ENCODE results near the gene SAA1. TPM values are rescaled to one million over a fixed set of nuclear protein-coding genes. Genes with fewer than 3 reads are reported as not detected.

Gene SAA1
- total RNA-seq, 5 donors from 2014 or later (not counting 1 experiment from before 2014, with no cell fraction given), result 7.6 to 12.9 (median 9.4) TPM; not detected in 2

DNA sequence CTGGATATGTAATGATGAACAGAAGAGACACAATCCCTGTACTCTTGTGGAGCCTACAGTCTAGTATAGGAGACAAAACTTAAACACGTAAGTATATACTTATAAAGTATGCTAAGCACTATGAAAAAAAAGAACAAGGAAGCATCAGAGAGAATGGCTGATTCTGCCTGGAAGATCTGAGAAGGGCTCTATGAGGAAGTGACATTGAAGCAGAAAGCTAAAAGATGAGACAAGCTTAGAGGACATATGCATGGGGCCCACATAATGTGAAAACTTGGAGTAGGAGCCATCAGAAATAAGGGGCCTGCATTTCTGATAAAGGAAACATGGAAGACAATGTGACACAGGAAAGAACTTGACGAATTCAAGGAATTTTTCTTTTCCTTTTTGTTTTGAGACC, 16.6 kb downstream of the SAA1 start:
- ChIA-PET CTCF (no interaction called here), POLR2A (no interaction called here)
- DNase-seq (no peak), ATAC-seq (replicated peaks in 1 of 4) (no peak)
- Mint-ChIP-seq H3K36me3 (peaks cover 62% of the 10 kb centered on the region), H3K27me3 (no peaks in the 10 kb centered on the region), H3K9me3 (no peaks in the 10 kb centered on the region), H3K4me3 (no peak overlapping the region), H3K27ac (no peak overlapping the region), H3K4me1 (peaks cover 8 to 20% (median 9%) of the 10 kb centered on the region in 3 donors)
- Histone ChIP-seq H3K4me3 (ENCODE audit: control insufficient read depth in 1 of 2, extremely low read depth in 1 of 2, low read length in 1 of 2) (no peak overlapping the region), H3K9me3 (no peaks in the 10 kb centered on the region), H3K27me3 (replicated peaks in 1 of 2; ENCODE audit: control insufficient read depth in 2 of 2, extremely low read depth in 1 of 2, insufficient read depth in 2 of 2, low read length in 1 of 2) (no peaks in the 10 kb centered on the region), H3K36me3 (ENCODE audit: control insufficient read depth in 2 of 2, extremely low read depth in 1 of 2, insufficient read depth in 1 of 2, low read length in 1 of 2) (peaks cover 10 to 59% of the 10 kb centered on the region in 2 donors), H3K4me1 (ENCODE audit: control insufficient read depth in 1 of 2, extremely low read depth in 1 of 2, insufficient read depth in 2 of 2, low read length in 2 of 2) (peaks cover 0 to 3% of the 10 kb centered on the region in 2 experiments), H3K27ac (ENCODE audit: low read length) (no peak overlapping the region)
- no CpG with 5 or more reads among the region's 2 CpGs for WGBS (ENCODE audit: insufficient coverage)

- H3K4me1 Mint-ChIP-seq, result peaks cover 0 to 6% (median under 1%) of the 10 kb centered on the region in 3 donors
- no peak overlapping the region for H3K27ac ChIP-seq (ENCODE audit: low read length)
- H3K9me3 ChIP-seq, result no peaks in the 10 kb centered on the region
- POLR2A ChIA-PET, result interaction anchor here in 1 of 2 donors (1.3 kb wide), 1 partner anchor 30 kb away, joined by 6 read pairs; no protein-coding TSS in a partner anchor
- H3K9me3 Mint-ChIP-seq, result no peaks in the 10 kb centered on the region
- WGBS (ENCODE audit: insufficient coverage), result no CpG with 5 or more reads among the region's 1 CpG
- H3K27ac Mint-ChIP-seq, result no peak overlapping the region
- H3K4me3 Mint-ChIP-seq, result no peak overlapping the region
- no peaks in the 10 kb centered on the region for H3K27me3 Mint-ChIP-seq
- H3K27me3 ChIP-seq (replicated peaks in 1 of 2; ENCODE audit: control insufficient read depth in 2 of 2, extremely low read depth in 1 of 2, insufficient read depth in 2 of 2, low read length in 1 of 2), result no peaks in the 10 kb centered on the region
- H3K36me3 Mint-ChIP-seq, result peaks cover 64% of the 10 kb centered on the region
- no peak overlapping the region for H3K4me3 ChIP-seq (ENCODE audit: control insufficient read depth in 1 of 2, extremely low read depth in 1 of 2, low read length in 1 of 2)
- CTCF ChIA-PET, result interaction anchor here in 1 of 2 donors (0.7 kb wide), 1 partner anchor 20 kb away, joined by 3 read pairs; no protein-coding TSS in a partner anchor
- ATAC-seq (replicated peaks in 1 of 4), result no peak
- H3K4me1 ChIP-seq (ENCODE audit: control insufficient read depth in 1 of 2, extremely low read depth in 1 of 2, insufficient read depth in 2 of 2, low read length in 2 of 2), result peaks cover 0 to 3% of the 10 kb centered on the region in 2 experiments
- H3K36me3 ChIP-seq (ENCODE audit: control insufficient read depth in 2 of 2, extremely low read depth in 1 of 2, insufficient read depth in 1 of 2, low read length in 1 of 2), result peaks cover 14 to 70% of the 10 kb centered on the region in 2 donors
- DNase-seq, result no peak
These were observed 19.8 kb downstream of the SAA1 start for GRCh38 chr11:18285841-18286240.

DNA sequence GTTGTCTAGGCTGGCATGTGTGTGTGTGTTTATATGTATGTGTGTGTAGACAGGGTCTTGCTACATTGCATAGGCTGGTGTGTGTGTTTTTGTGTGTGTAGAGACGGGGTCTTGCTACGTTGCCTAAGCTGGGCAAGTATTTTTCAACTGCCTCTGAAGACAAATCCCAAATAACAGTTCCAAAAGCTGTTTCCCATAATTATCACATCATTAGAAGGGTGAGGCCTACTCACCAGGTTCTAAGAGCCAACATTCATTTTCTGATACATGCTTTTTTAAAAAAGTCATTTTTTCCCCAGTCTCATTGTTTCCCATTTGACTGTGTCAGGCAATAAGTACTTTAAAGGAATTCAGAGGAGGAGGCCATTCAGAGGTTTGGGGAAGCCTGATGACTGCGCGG, 22.8 kb downstream of the SAA1 start:
- H3K9me3 Mint-ChIP-seq, result no peaks in the 10 kb centered on the region
- H3K4me1 ChIP-seq (ENCODE audit: control insufficient read depth in 1 of 2, extremely low read depth in 1 of 2, insufficient read depth in 2 of 2, low read length in 2 of 2), result no peaks in the 10 kb centered on the region
- WGBS (ENCODE audit: insufficient coverage), result no CpG with 5 or more reads among the region's 4 CpGs
- H3K4me3 ChIP-seq (ENCODE audit: control insufficient read depth in 1 of 2, extremely low read depth in 1 of 2, low read length in 1 of 2), result no peak overlapping the region
- H3K4me3 Mint-ChIP-seq, result no peak overlapping the region
- no peaks in the 10 kb centered on the region for H3K9me3 ChIP-seq
- H3K27me3 Mint-ChIP-seq, result no peaks in the 10 kb centered on the region
- ATAC-seq (replicated peaks in 1 of 4) (no peak), DNase-seq (no peak)
- no peaks in the 10 kb centered on the region for H3K4me1 Mint-ChIP-seq
- H3K27ac Mint-ChIP-seq, result no peak overlapping the region
- ChIA-PET CTCF (no interaction called here), POLR2A (no interaction called here)
- H3K36me3 Mint-ChIP-seq, result peaks cover 70% of the 10 kb centered on the region
- H3K27ac ChIP-seq (ENCODE audit: low read length), result no peak overlapping the region
- peaks cover 18 to 68% of the 10 kb centered on the region in 2 donors for H3K36me3 ChIP-seq (ENCODE audit: control insufficient read depth in 2 of 2, extremely low read depth in 1 of 2, insufficient read depth in 1 of 2, low read length in 1 of 2)
- no peaks in the 10 kb centered on the region for H3K27me3 ChIP-seq (replicated peaks in 1 of 2; ENCODE audit: control insufficient read depth in 2 of 2, extremely low read depth in 1 of 2, insufficient read depth in 2 of 2, low read length in 1 of 2)

DNA sequence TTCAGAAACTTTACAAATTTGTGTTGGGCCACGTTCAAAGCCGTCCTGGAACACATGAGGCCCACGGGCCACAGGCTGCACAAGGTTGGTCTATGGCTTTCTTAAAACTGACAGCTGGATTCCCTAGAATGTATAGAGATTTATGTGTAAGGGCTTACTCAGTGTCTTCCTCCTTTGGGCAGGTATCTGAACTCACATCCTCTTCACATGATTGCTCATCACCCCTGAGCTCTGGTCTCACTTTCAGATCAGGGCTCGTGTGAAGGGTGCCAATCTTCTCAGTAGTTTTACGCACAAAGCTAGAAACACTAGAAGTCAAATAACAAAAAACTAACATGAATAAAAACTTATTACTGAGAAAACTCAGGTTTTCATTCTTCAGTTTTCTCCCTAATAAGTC, 28.8 kb downstream of the SAA1 start:
- H3K27me3 ChIP-seq (replicated peaks in 1 of 2; ENCODE audit: control insufficient read depth in 2 of 2, extremely low read depth in 1 of 2, insufficient read depth in 2 of 2, low read length in 1 of 2), result no peaks in the 10 kb centered on the region
- POLR2A ChIA-PET, result no interaction called here
- no peak for DNase-seq
- H3K9me3 ChIP-seq, result no peaks in the 10 kb centered on the region
- H3K4me3 ChIP-seq (ENCODE audit: control insufficient read depth in 1 of 2, extremely low read depth in 1 of 2, low read length in 1 of 2), result no peak overlapping the region
- no peaks in the 10 kb centered on the region for H3K9me3 Mint-ChIP-seq
- peaks cover 76% of the 10 kb centered on the region for H3K36me3 Mint-ChIP-seq
- H3K4me1 ChIP-seq (ENCODE audit: control insufficient read depth in 1 of 2, extremely low read depth in 1 of 2, insufficient read depth in 2 of 2, low read length in 2 of 2), result no peaks in the 10 kb centered on the region
- no peaks in the 10 kb centered on the region for H3K27me3 Mint-ChIP-seq
- CTCF ChIA-PET, result no interaction called here
- no peak overlapping the region for H3K27ac Mint-ChIP-seq
- WGBS (ENCODE audit: insufficient coverage), result 100% methylated on average over 1 of the region's 5 CpGs
- no peaks in the 10 kb centered on the region for H3K4me1 Mint-ChIP-seq
- no peak overlapping the region for H3K27ac ChIP-seq (ENCODE audit: low read length)
- H3K4me3 Mint-ChIP-seq, result no peak overlapping the region
- H3K36me3 ChIP-seq (ENCODE audit: control insufficient read depth in 2 of 2, extremely low read depth in 1 of 2, insufficient read depth in 1 of 2, low read length in 1 of 2), result peaks cover 16 to 72% of the 10 kb centered on the region in 2 donors
- no peak for ATAC-seq (replicated peaks in 1 of 4)

- DNase-seq, result no peak
- H3K9me3 Mint-ChIP-seq, result no peaks in the 10 kb centered on the region
- Histone ChIP-seq H3K27ac (ENCODE audit: low read length) (no peak overlapping the region), H3K27me3 (replicated peaks in 1 of 2; ENCODE audit: control insufficient read depth in 2 of 2, extremely low read depth in 1 of 2, insufficient read depth in 2 of 2, low read length in 1 of 2) (no peaks in the 10 kb centered on the region), H3K36me3 (ENCODE audit: control insufficient read depth in 2 of 2, extremely low read depth in 1 of 2, insufficient read depth in 1 of 2, low read length in 1 of 2) (peaks cover 16 to 70% of the 10 kb centered on the region in 2 donors), H3K9me3 (no peaks in the 10 kb centered on the region), H3K4me3 (ENCODE audit: control insufficient read depth in 1 of 2, extremely low read depth in 1 of 2, low read length in 1 of 2) (no peak overlapping the region), H3K4me1 (ENCODE audit: control insufficient read depth in 1 of 2, extremely low read depth in 1 of 2, insufficient read depth in 2 of 2, low read length in 2 of 2) (no peaks in the 10 kb centered on the region)
- WGBS (ENCODE audit: insufficient coverage), result 100% methylated on average over 1 of the region's 2 CpGs
- H3K27ac Mint-ChIP-seq, result no peak overlapping the region
- POLR2A ChIA-PET, result no interaction called here
- no peak for ATAC-seq (replicated peaks in 1 of 4)
- no peaks in the 10 kb centered on the region for H3K4me1 Mint-ChIP-seq
- H3K27me3 Mint-ChIP-seq, result no peaks in the 10 kb centered on the region
- peaks cover 75% of the 10 kb centered on the region for H3K36me3 Mint-ChIP-seq
- no peak overlapping the region for H3K4me3 Mint-ChIP-seq
- CTCF ChIA-PET, result no interaction called here
These were observed 29.3 kb downstream of the SAA1 start for GRCh38 chr11:18295316-18295715.

DNA sequence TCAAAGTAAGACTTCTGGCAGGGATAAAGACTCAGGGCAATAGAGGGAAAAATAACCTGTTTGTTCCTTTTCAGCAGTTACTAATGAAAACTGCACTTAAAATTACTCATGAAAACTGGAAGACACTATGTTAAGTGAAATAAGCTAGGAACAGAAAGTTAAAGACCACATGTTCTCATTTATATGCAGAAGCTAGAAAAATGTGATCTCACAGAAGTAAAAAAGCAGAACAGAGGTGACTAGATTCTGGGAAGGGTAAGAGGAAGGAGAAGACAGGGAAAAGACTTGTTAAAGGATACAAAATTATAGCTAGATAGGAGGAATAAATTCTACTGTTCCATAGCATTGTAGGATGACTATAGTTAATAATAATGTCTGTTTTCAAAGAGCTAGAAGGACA, 33.7 kb downstream of the SAA1 start:
- ATAC-seq (replicated peaks in 1 of 4) (no peak), DNase-seq (no peak)
- Histone ChIP-seq H3K27ac (ENCODE audit: low read length) (no peak overlapping the region), H3K4me1 (ENCODE audit: control insufficient read depth in 1 of 2, extremely low read depth in 1 of 2, insufficient read depth in 2 of 2, low read length in 2 of 2) (no peaks in the 10 kb centered on the region), H3K9me3 (no peaks in the 10 kb centered on the region), H3K36me3 (ENCODE audit: control insufficient read depth in 2 of 2, extremely low read depth in 1 of 2, insufficient read depth in 1 of 2, low read length in 1 of 2) (peaks cover 11 to 63% of the 10 kb centered on the region in 2 donors), H3K27me3 (replicated peaks in 1 of 2; ENCODE audit: control insufficient read depth in 2 of 2, extremely low read depth in 1 of 2, insufficient read depth in 2 of 2, low read length in 1 of 2) (no peaks in the 10 kb centered on the region), H3K4me3 (ENCODE audit: control insufficient read depth in 1 of 2, extremely low read depth in 1 of 2, low read length in 1 of 2) (no peak overlapping the region)
- no peak overlapping the region for H3K27ac Mint-ChIP-seq
- ChIA-PET POLR2A (interaction anchor here in 1 of 2 donors (1.3 kb wide), 1 partner anchor 96 kb away, joined by 3 read pairs; no protein-coding TSS in a partner anchor), CTCF (no interaction called here)
- no peaks in the 10 kb centered on the region for H3K9me3 Mint-ChIP-seq
- H3K27me3 Mint-ChIP-seq, result no peaks in the 10 kb centered on the region
- peaks cover 68% of the 10 kb centered on the region for H3K36me3 Mint-ChIP-seq
- H3K4me3 Mint-ChIP-seq, result no peak overlapping the region
- no peaks in the 10 kb centered on the region for H3K4me1 Mint-ChIP-seq

- POLR2A ChIA-PET, result interaction anchor here in 1 of 2 donors (0.9 kb wide), 1 partner anchor 60 kb away, joined by 5 read pairs; no protein-coding TSS in a partner anchor
- H3K4me3 ChIP-seq (ENCODE audit: control insufficient read depth in 1 of 2, extremely low read depth in 1 of 2, low read length in 1 of 2), result no peak overlapping the region
- H3K27me3 ChIP-seq (replicated peaks in 1 of 2; ENCODE audit: control insufficient read depth in 2 of 2, extremely low read depth in 1 of 2, insufficient read depth in 2 of 2, low read length in 1 of 2), result no peaks in the 10 kb centered on the region
- H3K27ac ChIP-seq (ENCODE audit: low read length), result no peak overlapping the region
- H3K4me1 ChIP-seq (ENCODE audit: control insufficient read depth in 1 of 2, extremely low read depth in 1 of 2, insufficient read depth in 2 of 2, low read length in 2 of 2), result no peaks in the 10 kb centered on the region
- H3K9me3 ChIP-seq, result no peaks in the 10 kb centered on the region
- Mint-ChIP-seq H3K4me3 (no peak overlapping the region), H3K9me3 (no peaks in the 10 kb centered on the region), H3K27me3 (no peaks in the 10 kb centered on the region), H3K4me1 (no peaks in the 10 kb centered on the region), H3K27ac (no peak overlapping the region), H3K36me3 (peaks cover 57% of the 10 kb centered on the region)
- CTCF ChIA-PET, result no interaction called here
- DNase-seq, result no peak
- H3K36me3 ChIP-seq (ENCODE audit: control insufficient read depth in 2 of 2, extremely low read depth in 1 of 2, insufficient read depth in 1 of 2, low read length in 1 of 2), result peaks cover 11 to 60% of the 10 kb centered on the region in 2 donors
- no peak for ATAC-seq (replicated peaks in 1 of 4)
These were observed 38.7 kb downstream of the SAA1 start for GRCh38 chr11:18304745-18305144.
